T-helper 1 cell treated with Interleukin-12 subunit alpha and Interleukin-12 subunit beta and Interleukin-4 antibody, amounts not matched to agents 30 μg/mL and 1 μg/mL, for 36 hours (primary cell): ENCODE measurements around the gene VPS9D1.

Experiments
- H3K27ac Mint-ChIP-seq: one replicate; pipeline ENCODE4 v1.8.0; 2021; ENCODE audit warnings: mild to moderate bottlenecking, mixed read lengths
- H3K27me3 Mint-ChIP-seq: one replicate; pipeline ENCODE4 v1.8.0; 2021; ENCODE audit warnings: low read depth, mixed read lengths
- H3K36me3 Mint-ChIP-seq: one replicate; pipeline ENCODE4 v1.8.0; 2021; ENCODE audit warnings: low read depth, mixed read lengths
- H3K4me1 Mint-ChIP-seq: one replicate; pipeline ENCODE4 v1.8.0; 2021; ENCODE audit warnings: low read depth, mixed read lengths
- H3K4me3 Mint-ChIP-seq: one replicate; pipeline ENCODE4 v1.8.0; 2021; ENCODE audit warnings: mild to moderate bottlenecking, moderate library complexity, mixed read lengths
- H3K9me3 Mint-ChIP-seq: one replicate; pipeline ENCODE4 v1.8.0; 2021; ENCODE audit warnings: mixed read lengths

VPS9D1 gene

GRCh38 chr16:89722392-89723278 is 1.9 kb upstream of the VPS9D1 start:
- H3K27me3 Mint-ChIP-seq = no peaks in the 10 kb centered on the region
- H3K4me1 Mint-ChIP-seq = peaks cover 31% of the 10 kb centered on the region
- H3K4me3 Mint-ChIP-seq = peak overlapping the region; percentile 97
- peak overlapping the region; percentile 98 for H3K27ac Mint-ChIP-seq
- peaks cover 19% of the 10 kb centered on the region for H3K36me3 Mint-ChIP-seq
- no peaks in the 10 kb centered on the region for H3K9me3 Mint-ChIP-seq

- peak overlapping the region; percentile 97 for H3K4me3 Mint-ChIP-seq
- peaks cover 14% of the 10 kb centered on the region for H3K36me3 Mint-ChIP-seq
- H3K4me1 Mint-ChIP-seq = peaks cover 27% of the 10 kb centered on the region
- H3K27ac Mint-ChIP-seq = peak overlapping the region; percentile 98
- no peaks in the 10 kb centered on the region for H3K9me3 Mint-ChIP-seq
- H3K27me3 Mint-ChIP-seq = no peaks in the 10 kb centered on the region
Measured at GRCh38 chr16:89721546-89722391, 1.1 kb upstream of the VPS9D1 start.

- no peaks in the 10 kb centered on the region for H3K27me3 Mint-ChIP-seq
Measured at GRCh38 chr16:89720551-89720812, 216 bp downstream of the VPS9D1 start.

GRCh38 chr16:89717688-89718505 is 2.8 kb downstream of the VPS9D1 start:
- no peaks in the 10 kb centered on the region for H3K9me3 Mint-ChIP-seq
- peaks cover 7% of the 10 kb centered on the region for H3K36me3 Mint-ChIP-seq
- no peak overlapping the region for H3K27ac Mint-ChIP-seq
- peaks cover 17% of the 10 kb centered on the region for H3K4me1 Mint-ChIP-seq
- no peaks in the 10 kb centered on the region for H3K27me3 Mint-ChIP-seq
- H3K4me3 Mint-ChIP-seq = no peak overlapping the region

More at GRCh38 chr16:89720551-89720812, 216 bp downstream of the VPS9D1 start:
- peak overlapping the region; percentile 62 for H3K27ac Mint-ChIP-seq
- H3K4me3 Mint-ChIP-seq = peak overlapping the region; percentile 78
- peaks cover 14% of the 10 kb centered on the region for H3K36me3 Mint-ChIP-seq
- H3K9me3 Mint-ChIP-seq = no peaks in the 10 kb centered on the region
- peaks cover 27% of the 10 kb centered on the region for H3K4me1 Mint-ChIP-seq

DNA sequence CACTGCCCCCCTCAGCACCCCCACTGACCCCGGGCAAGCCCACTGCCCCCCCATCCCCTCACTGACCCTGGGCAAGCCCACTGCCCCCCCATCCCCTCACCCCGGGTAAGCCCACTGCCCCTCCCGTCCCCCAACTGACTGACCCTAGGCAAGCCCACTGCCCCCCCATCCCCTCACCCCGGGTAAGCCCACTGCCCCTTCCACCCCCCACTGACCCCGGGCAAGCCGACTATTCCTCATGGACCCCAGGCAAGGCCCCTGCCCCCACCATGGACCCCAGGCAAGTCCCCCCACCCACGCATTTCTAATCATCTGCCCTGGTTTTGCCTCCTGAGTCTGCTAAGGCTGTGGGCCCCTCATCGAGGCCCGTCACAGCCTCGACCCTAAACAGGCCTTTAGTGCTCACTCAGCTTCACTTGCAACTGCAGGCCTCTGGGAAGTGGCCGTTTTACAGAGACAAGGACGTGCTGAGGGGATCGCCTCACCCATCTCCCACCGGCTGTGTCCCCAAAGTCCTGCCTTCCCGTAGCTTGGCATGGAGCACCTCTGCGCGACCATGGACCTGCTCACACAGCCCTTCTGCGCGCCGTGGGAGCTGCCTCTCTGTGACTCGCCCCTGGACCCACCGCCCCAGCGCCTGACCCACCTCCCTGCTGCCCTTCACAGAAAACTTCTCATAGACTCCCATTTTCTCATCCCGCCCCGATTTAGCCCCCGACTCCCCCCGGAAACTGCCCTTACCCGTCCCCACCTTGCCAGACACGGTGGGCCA is 3.6 kb downstream of the VPS9D1 start:
- H3K27me3 Mint-ChIP-seq = no peaks in the 10 kb centered on the region
- H3K4me3 Mint-ChIP-seq = no peak overlapping the region
- no peak overlapping the region for H3K27ac Mint-ChIP-seq
- peaks cover 14% of the 10 kb centered on the region for H3K4me1 Mint-ChIP-seq
- no peaks in the 10 kb centered on the region for H3K9me3 Mint-ChIP-seq
- H3K36me3 Mint-ChIP-seq = peaks cover 1% of the 10 kb centered on the region

- Mint-ChIP-seq H3K4me3 (no peak overlapping the region), H3K27me3 (no peaks in the 10 kb centered on the region), H3K36me3 (peaks cover 1% of the 10 kb centered on the region), H3K9me3 (no peaks in the 10 kb centered on the region), H3K4me1 (peaks cover 14% of the 10 kb centered on the region), H3K27ac (no peak overlapping the region)
Measured at GRCh38 chr16:89716493-89716892, 4.2 kb downstream of the VPS9D1 start.

DNA sequence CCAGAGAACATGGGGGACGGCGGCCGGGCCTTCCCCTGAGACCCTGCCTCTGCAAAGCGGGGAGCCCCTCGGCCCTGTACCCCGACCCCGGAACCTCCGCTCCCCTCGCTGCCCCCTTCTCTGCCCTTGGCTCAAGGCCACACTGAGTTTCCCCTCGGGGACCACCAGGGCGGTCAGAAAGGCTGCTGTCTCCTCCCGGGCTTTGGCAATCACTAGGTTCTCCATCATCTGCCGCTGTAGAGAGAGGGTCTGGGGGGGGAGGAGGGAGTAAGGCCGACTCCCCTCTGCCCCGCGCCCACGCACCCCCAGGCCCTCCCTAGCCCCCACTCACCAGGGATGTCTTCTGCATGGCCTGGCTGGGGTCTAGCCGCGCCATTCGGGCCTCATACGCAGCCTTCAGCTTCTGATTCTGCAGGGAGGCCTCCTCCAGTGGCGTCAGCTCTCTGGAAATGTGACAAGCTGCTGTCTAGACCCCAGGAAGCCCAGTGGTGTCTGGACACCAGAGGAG is 8.4 kb downstream of the VPS9D1 start:
- no peak overlapping the region for H3K27ac Mint-ChIP-seq
- H3K9me3 Mint-ChIP-seq = no peaks in the 10 kb centered on the region
- no peaks in the 10 kb centered on the region for H3K27me3 Mint-ChIP-seq
- no peaks in the 10 kb centered on the region for H3K4me1 Mint-ChIP-seq
- no peaks in the 10 kb centered on the region for H3K36me3 Mint-ChIP-seq
- peak overlapping the region; percentile 63 for H3K4me3 Mint-ChIP-seq

DNA sequence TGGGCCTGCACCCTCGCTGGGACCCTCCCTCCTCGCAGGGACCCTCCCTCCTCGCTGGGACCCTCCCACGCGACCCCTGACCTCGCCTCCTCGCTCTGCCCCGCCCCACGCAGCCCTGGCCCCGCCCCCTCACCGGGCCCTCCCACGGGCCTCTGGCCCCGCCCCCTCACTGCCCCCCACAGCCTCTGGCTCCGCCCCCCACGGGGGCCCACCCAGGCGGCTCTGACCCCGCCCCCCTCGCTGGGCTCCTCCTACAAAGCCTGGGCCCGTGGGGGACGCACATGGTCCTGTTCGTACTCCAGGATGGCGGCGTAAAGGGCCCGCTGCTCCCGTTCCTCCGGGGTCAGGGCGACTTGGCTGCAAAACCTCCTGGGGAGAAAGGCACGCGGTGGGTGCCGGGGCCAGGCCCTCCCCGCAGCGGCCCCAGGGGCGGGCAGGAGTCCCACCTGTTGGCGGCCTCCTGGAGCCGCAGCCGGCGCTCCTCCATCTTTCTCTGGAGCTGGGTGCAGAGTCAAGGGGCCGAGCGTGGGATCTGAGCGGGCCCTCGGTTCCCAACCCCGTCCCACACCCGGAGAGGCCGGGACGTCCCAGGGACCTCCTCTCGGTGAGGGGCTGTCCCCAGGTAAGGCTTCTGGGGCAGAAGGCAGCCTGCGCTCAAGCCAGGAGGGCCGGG is 9.0 kb downstream of the VPS9D1 start:
- Mint-ChIP-seq H3K4me1 (no peaks in the 10 kb centered on the region), H3K27ac (no peak overlapping the region), H3K9me3 (no peaks in the 10 kb centered on the region), H3K27me3 (no peaks in the 10 kb centered on the region), H3K4me3 (peak overlapping the region; percentile 63), H3K36me3 (no peaks in the 10 kb centered on the region)

- no peak overlapping the region for H3K4me3 Mint-ChIP-seq
- H3K9me3 Mint-ChIP-seq = no peaks in the 10 kb centered on the region
- H3K4me1 Mint-ChIP-seq = peaks cover 2% of the 10 kb centered on the region
- no peak overlapping the region for H3K27ac Mint-ChIP-seq
- H3K36me3 Mint-ChIP-seq = no peaks in the 10 kb centered on the region
- H3K27me3 Mint-ChIP-seq = no peaks in the 10 kb centered on the region
Measured at GRCh38 chr16:89710709-89711564, 9.8 kb downstream of the VPS9D1 start.

DNA sequence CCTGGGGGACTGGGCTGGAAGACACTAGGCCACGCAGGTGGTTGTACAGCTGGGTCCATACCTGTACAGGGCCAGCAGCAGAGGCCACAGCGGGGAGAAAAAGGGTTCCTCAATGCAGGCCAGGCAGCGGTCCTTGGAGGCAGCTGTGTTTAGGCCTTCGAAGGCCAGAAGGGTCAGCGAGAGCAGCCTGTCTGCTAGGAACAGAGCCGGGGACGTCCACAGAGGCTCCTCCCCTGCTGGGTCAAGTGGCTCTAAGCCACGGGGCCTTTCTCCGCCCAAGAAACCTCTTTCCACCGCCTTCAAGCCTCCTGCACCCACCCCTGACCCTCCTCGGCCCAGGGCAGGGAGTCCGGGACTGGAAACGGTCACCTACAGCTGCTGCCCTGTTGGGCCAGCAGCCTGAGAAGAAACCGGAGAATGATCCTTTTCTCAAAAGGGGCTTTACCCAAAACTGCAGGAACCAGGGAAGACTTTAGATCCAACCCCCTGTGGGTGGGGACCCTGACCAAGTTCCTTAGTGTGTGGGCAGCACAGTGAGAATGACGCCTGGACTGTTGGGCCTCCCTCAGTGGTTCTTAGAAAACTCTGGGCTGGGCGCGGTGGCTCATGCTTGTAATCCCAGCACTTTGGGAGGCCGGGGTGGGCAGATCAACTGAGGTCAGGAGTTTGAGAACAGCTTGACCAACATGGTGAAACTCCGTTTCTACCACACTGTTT is 10.8 kb downstream of the VPS9D1 start:
- Mint-ChIP-seq H3K4me1 (peaks cover 4% of the 10 kb centered on the region), H3K27ac (peak overlapping the region; percentile 26), H3K27me3 (no peaks in the 10 kb centered on the region), H3K36me3 (no peaks in the 10 kb centered on the region), H3K4me3 (no peak overlapping the region), H3K9me3 (no peaks in the 10 kb centered on the region)

- H3K4me3 Mint-ChIP-seq = no peak overlapping the region
- H3K36me3 Mint-ChIP-seq = no peaks in the 10 kb centered on the region
- no peak overlapping the region for H3K27ac Mint-ChIP-seq
- no peaks in the 10 kb centered on the region for H3K27me3 Mint-ChIP-seq
- peaks cover 4% of the 10 kb centered on the region for H3K4me1 Mint-ChIP-seq
- no peaks in the 10 kb centered on the region for H3K9me3 Mint-ChIP-seq
Measured at GRCh38 chr16:89709166-89709565, 11.5 kb downstream of the VPS9D1 start.

GRCh38 chr16:89708481-89708931 is 12.2 kb downstream of the VPS9D1 start:
- no peaks in the 10 kb centered on the region for H3K27me3 Mint-ChIP-seq
- H3K4me3 Mint-ChIP-seq = no peak overlapping the region
- no peaks in the 10 kb centered on the region for H3K9me3 Mint-ChIP-seq
- no peaks in the 10 kb centered on the region for H3K36me3 Mint-ChIP-seq
- peaks cover 4% of the 10 kb centered on the region for H3K4me1 Mint-ChIP-seq
- H3K27ac Mint-ChIP-seq = no peak overlapping the region
